ENCODE data around the gene ASH1L. TPM values are rescaled to one million over a fixed set of nuclear protein-coding genes. Genes with fewer than 3 reads are reported as not detected.
"Not testable (repeated sequence)": the region's sequence is repeated elsewhere in the genome, so short reads cannot be mapped to it uniquely, and the experiment has no call there.

Gene ASH1L
- total and polyA plus RNA-seq, 2 experiments from 2014 or later: 14.5 to 30.6 TPM

DNA sequence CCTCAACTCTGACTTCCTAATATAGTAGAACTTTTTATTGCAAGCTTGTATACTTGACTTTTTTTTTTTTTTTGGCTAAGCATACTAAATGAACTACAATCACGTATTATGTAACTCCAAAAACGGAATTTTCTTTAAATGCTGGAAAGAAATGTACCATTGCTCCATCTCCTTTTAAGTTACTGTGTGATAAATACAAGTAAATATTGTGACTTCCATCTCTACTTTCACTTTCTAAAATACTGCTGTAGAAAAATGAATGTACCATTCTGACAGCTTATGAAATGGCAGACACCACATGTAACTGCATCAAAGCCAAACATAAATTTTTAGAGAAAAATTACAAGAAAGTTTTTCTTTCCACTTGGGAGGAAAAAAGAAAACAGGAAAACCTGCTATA is 54.7 kb downstream of the ASH1L start:
- Histone ChIP-seq H3K4me3 (no peak overlapping the region), H3K79me2 (peaks cover 96% of the 10 kb centered on the region), H3K4me2 (no peak overlapping the region), H3K27me3 (no peaks in the 10 kb centered on the region), H4K20me1 (ENCODE audit: insufficient read depth, poor library complexity, severe bottlenecking) (peaks cover 47% of the 10 kb centered on the region), H3K9me2 (replicated peaks; ENCODE audit: insufficient read depth) (no peaks in the 10 kb centered on the region), H3K4me1 (ENCODE audit: insufficient read depth) (no peaks in the 10 kb centered on the region), H2AFZ (no peak overlapping the region), H3K9me3 (ENCODE audit: low read depth) (no peaks in the 10 kb centered on the region), H3K36me3 (replicated peaks; ENCODE audit: insufficient read depth, low read depth) (no peaks in the 10 kb centered on the region), H3K27ac (no peak overlapping the region)
- TF ChIP-seq EZH2phosphoT487 (IDR thresholded peaks at IDR 0.05; ENCODE audit: low read depth, severe bottlenecking, unreplicated experiment) (no peak), EZH2 (IDR thresholded peaks at IDR 0.05; ENCODE audit: borderline replicate concordance) (no peak)
- no peak for DNase-seq (ENCODE audit: low spot score)
- 87% methylated on average over 2 of the region's 2 CpGs for WGBS (ENCODE audit: low lambda C conversion rate, missing lambda C conversion rate)

DNA sequence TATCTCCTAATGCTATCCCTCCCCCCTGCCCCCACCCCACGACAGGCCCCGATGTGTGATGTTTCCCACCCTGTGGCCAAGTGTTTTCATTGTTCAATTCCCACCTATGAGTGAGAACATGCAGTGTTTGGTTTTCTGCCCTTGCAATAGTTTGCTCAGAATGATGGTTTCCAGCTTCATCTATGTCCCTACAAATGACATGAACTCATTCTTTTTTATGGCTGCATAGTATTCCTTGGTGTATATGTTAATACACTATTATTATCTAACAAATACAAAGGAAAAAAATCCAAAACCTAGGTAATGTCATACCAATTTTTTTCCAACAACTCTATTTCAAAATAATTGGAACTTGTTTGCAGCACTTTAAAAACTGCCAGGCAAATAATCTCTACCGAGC is 56.6 kb downstream of the ASH1L start:
- DNase-seq (ENCODE audit: low spot score); H3K4me2 ChIP-seq; H3K9me2 ChIP-seq (replicated peaks; ENCODE audit: insufficient read depth); H3K4me3 ChIP-seq; H3K4me1 ChIP-seq (ENCODE audit: insufficient read depth); H3K36me3 ChIP-seq (replicated peaks; ENCODE audit: insufficient read depth, low read depth); H3K9me3 ChIP-seq (ENCODE audit: low read depth); H3K27ac ChIP-seq; H3K27me3 ChIP-seq; H2AFZ ChIP-seq: not testable (repeated sequence)
- Histone ChIP-seq H4K20me1 (ENCODE audit: insufficient read depth, poor library complexity, severe bottlenecking) (peaks cover 43% of the 10 kb centered on the region), H3K79me2 (peaks cover 96% of the 10 kb centered on the region)
- over 99% methylated on average over 3 of the region's 3 CpGs for WGBS (ENCODE audit: low lambda C conversion rate, missing lambda C conversion rate)

DNA sequence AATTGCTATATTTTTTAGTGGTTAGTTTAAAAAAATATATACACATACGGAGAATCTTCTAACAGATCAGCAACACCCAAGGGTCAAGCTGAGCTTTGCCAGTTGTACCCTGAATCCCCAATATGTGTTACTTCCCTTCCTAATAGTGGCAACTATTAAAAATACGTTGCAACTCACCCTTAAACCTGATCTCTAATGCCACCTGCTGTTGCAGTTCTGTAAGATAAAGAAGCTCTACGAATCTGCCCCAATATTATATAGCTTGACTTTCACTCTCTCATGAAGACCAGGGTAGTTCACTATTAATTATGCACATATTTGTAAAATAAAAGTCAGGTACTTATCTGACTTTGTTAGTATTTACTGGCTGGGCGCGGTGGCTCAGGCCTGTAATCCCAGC is 58.4 kb downstream of the ASH1L start:
- Histone ChIP-seq H2AFZ (no peak overlapping the region), H3K9me2 (replicated peaks; ENCODE audit: insufficient read depth) (no peaks in the 10 kb centered on the region), H3K27ac (no peak overlapping the region), H3K4me3 (no peak overlapping the region), H3K27me3 (no peaks in the 10 kb centered on the region), H3K9me3 (ENCODE audit: low read depth) (no peaks in the 10 kb centered on the region), H3K79me2 (peaks cover 95% of the 10 kb centered on the region), H3K36me3 (replicated peaks; ENCODE audit: insufficient read depth, low read depth) (no peaks in the 10 kb centered on the region), H3K4me2 (no peak overlapping the region), H4K20me1 (ENCODE audit: insufficient read depth, poor library complexity, severe bottlenecking) (peaks cover 52% of the 10 kb centered on the region), H3K4me1 (ENCODE audit: insufficient read depth) (peaks cover 12% of the 10 kb centered on the region)
- DNase-seq (ENCODE audit: low spot score): peak; percentile 16
- 63% methylated on average over 5 of the region's 5 CpGs for WGBS (ENCODE audit: low lambda C conversion rate, missing lambda C conversion rate)
- no peak for TF ChIP-seq EZH2 (IDR thresholded peaks at IDR 0.05; ENCODE audit: borderline replicate concordance)
- TF ChIP-seq, protein P1, sequence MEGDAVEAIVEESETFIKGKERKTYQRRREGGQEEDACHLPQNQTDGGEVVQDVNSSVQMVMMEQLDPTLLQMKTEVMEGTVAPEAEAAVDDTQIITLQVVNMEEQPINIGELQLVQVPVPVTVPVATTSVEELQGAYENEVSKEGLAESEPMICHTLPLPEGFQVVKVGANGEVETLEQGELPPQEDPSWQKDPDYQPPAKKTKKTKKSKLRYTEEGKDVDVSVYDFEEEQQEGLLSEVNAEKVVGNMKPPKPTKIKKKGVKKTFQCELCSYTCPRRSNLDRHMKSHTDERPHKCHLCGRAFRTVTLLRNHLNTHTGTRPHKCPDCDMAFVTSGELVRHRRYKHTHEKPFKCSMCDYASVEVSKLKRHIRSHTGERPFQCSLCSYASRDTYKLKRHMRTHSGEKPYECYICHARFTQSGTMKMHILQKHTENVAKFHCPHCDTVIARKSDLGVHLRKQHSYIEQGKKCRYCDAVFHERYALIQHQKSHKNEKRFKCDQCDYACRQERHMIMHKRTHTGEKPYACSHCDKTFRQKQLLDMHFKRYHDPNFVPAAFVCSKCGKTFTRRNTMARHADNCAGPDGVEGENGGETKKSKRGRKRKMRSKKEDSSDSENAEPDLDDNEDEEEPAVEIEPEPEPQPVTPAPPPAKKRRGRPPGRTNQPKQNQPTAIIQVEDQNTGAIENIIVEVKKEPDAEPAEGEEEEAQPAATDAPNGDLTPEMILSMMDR (IDR thresholded peaks at IDR 0.05; ENCODE audit: poor library complexity): peak; percentile 40

DNA sequence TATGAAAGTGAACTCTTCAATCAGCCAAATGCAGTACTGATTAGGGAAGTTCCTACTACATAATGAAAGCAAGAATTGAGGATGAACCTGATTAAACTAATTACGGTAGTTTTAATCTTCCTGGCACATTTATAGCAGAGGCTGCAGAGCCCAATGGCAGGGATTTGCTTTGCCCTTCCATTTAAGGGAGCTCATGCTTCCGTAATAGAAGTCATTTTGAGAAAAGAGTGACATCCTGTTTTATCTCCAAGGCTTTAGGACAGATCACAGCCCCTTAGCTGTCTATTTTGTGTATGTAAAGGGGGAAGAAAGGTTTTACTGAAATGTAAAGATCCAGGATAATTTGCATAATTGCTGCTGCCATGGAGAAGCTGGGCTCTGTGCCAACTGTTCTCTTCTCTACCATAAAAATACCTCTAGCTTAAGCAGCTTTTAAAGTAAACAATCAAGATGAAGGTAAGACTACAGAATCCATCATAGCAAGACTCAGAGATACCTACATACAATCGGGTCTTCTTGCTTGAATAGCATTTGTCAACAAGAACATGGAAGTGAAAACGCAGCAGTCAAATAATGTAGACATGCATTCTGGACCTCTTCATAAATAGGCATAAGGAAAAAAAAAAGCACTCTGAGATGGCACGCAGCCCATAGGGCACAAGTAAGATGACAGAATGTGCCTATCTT is 62.5 kb downstream of the ASH1L start:
- no peaks in the 10 kb centered on the region for H3K9me2 ChIP-seq (replicated peaks; ENCODE audit: insufficient read depth)
- no peak overlapping the region for H2AFZ ChIP-seq
- WGBS (ENCODE audit: low lambda C conversion rate, missing lambda C conversion rate): 50% methylated on average over 5 of the region's 5 CpGs
- peaks cover 96% of the 10 kb centered on the region for H3K79me2 ChIP-seq
- peak overlapping the region; percentile 14 for H3K4me2 ChIP-seq
- TF ChIP-seq, protein P1 (IDR thresholded peaks at IDR 0.05; ENCODE audit: poor library complexity): no peak
- TF ChIP-seq EZH2phosphoT487 (IDR thresholded peaks at IDR 0.05; ENCODE audit: low read depth, severe bottlenecking, unreplicated experiment) (no peak), EZH2 (IDR thresholded peaks at IDR 0.05; ENCODE audit: borderline replicate concordance) (no peak)
- H3K9me3 ChIP-seq (ENCODE audit: low read depth): no peaks in the 10 kb centered on the region
- DNase-seq (ENCODE audit: low spot score): peak; percentile 48
- H4K20me1 ChIP-seq (ENCODE audit: insufficient read depth, poor library complexity, severe bottlenecking): peaks cover 27% of the 10 kb centered on the region
- no peaks in the 10 kb centered on the region for H3K36me3 ChIP-seq (replicated peaks; ENCODE audit: insufficient read depth, low read depth)
- no peaks in the 10 kb centered on the region for H3K27me3 ChIP-seq
- H3K27ac ChIP-seq: no peak overlapping the region
- H3K4me3 ChIP-seq: no peak overlapping the region
- peaks cover 12% of the 10 kb centered on the region for H3K4me1 ChIP-seq (ENCODE audit: insufficient read depth)

Data from hepatocyte (in vitro differentiated cells).